ENCODE results near the gene PADI6. TPM values are rescaled to one million over a fixed set of nuclear protein-coding genes. Genes with fewer than 3 reads are reported as not detected.

The PADI6 gene
- total RNA-seq = not detected

GRCh38 chr1:17371896-17372295 lies at the start of gene PADI6:
TSS of gene PADI6 (plus strand) at chr1:17372196. CDS start at chr1:17372246, 50 bp downstream.
- DNase-seq = no peak
- no peaks in the 10 kb centered on the region for H3K9me3 ChIP-seq
- H3K27ac ChIP-seq = no peak within 1 kb of the TSS
- H3K27me3 ChIP-seq = no peaks in the 10 kb centered on the region
- H3K4me1 ChIP-seq = no peaks in the 10 kb centered on the region
- no peaks in the 10 kb centered on the region for H3K36me3 ChIP-seq
- TF ChIP-seq CTCF (IDR thresholded peaks at IDR 0.05) = no peak
- TF ChIP-seq POLR2A (IDR thresholded peaks at IDR 0.05) = no peak
- H3K4me3 ChIP-seq = no peak within 1 kb of the TSS

- no peak for TF ChIP-seq CTCF (IDR thresholded peaks at IDR 0.05)
- Histone ChIP-seq H3K4me3 (no peak overlapping the region), H3K36me3 (no peaks in the 10 kb centered on the region), H3K27ac (no peak overlapping the region), H3K9me3 (no peaks in the 10 kb centered on the region), H3K27me3 (no peaks in the 10 kb centered on the region), H3K4me1 (no peaks in the 10 kb centered on the region)
- DNase-seq = no peak
Observed at GRCh38 chr1:17328855-17329254, 43.1 kb upstream of the PADI6 start.

GRCh38 chr1:17329610-17330009 lies 42.4 kb upstream of the PADI6 start:
- Histone ChIP-seq H3K4me3 (no peak overlapping the region), H3K27me3 (no peaks in the 10 kb centered on the region), H3K36me3 (no peaks in the 10 kb centered on the region), H3K4me1 (no peaks in the 10 kb centered on the region), H3K27ac (peak overlapping the region in 1 of 4 donors; percentile 59), H3K9me3 (no peaks in the 10 kb centered on the region)
- no peak for DNase-seq
- TF ChIP-seq CTCF (IDR thresholded peaks at IDR 0.05) (no peak), POLR2A (IDR thresholded peaks at IDR 0.05) (no peak)

GRCh38 chr1:17330856-17331255 lies 41.1 kb upstream of the PADI6 start:
- TF ChIP-seq CTCF (IDR thresholded peaks at IDR 0.05) (no peak), POLR2A (IDR thresholded peaks at IDR 0.05) (no peak)
- Histone ChIP-seq H3K4me1 (no peaks in the 10 kb centered on the region), H3K27me3 (no peaks in the 10 kb centered on the region), H3K36me3 (no peaks in the 10 kb centered on the region), H3K4me3 (no peak overlapping the region), H3K9me3 (no peaks in the 10 kb centered on the region), H3K27ac (peak overlapping the region in 1 of 4 donors; percentile 59)
- DNase-seq = no peak

GRCh38 chr1:17333081-17333480 lies 38.9 kb upstream of the PADI6 start:
- Histone ChIP-seq H3K4me1 (no peaks in the 10 kb centered on the region), H3K27ac (no peak overlapping the region), H3K36me3 (no peaks in the 10 kb centered on the region), H3K4me3 (no peak overlapping the region), H3K9me3 (no peaks in the 10 kb centered on the region), H3K27me3 (no peaks in the 10 kb centered on the region)
- TF ChIP-seq CTCF (IDR thresholded peaks at IDR 0.05) = no peak
- TF ChIP-seq POLR2A (IDR thresholded peaks at IDR 0.05) = no peak
- DNase-seq = no peak
